HG02798 (cell line): ENCODE measurements around the gene PPM1M.

Experiments
- ATAC-seq: cut with Tn5 transposase; IDR thresholded peaks from one replicate; pipeline ENCODE4 v1.9.1; 2021; ENCODE audit warnings: mild to moderate bottlenecking; ENCODE audit not compliant: unreplicated experiment, poor library complexity

The PPM1M gene

GRCh38 chr3:52245322-52246263, at the start of gene PPM1M:
Gene PPM1M (plus strand): TSS chr3:52245759. CDS start chr3:52245825, 66 bp downstream.
- peak; percentile 48 for ATAC-seq

GRCh38 chr3:52195823-52196331, 49.7 kb upstream of the PPM1M start:
- no peak for ATAC-seq

GRCh38 chr3:52196977-52197376, 48.6 kb upstream of the PPM1M start:
- ATAC-seq = no peak

GRCh38 chr3:52197499-52197841, 48.1 kb upstream of the PPM1M start:
- no peak for ATAC-seq

GRCh38 chr3:52197842-52198625, 47.5 kb upstream of the PPM1M start, which contains the start of gene ALAS1:
Gene ALAS1 (plus strand): TSS chr3:52198160. CDS start chr3:52199242, 1,082 bp downstream.
- peak; percentile 82 for ATAC-seq

- no peak for ATAC-seq
These were observed 46.6 kb upstream of the PPM1M start for GRCh38 chr3:52198643-52199608.

GRCh38 chr3:52200981-52201679, 44.4 kb upstream of the PPM1M start:
- no peak for ATAC-seq

- ATAC-seq = no peak
These were observed 43.0 kb upstream of the PPM1M start for GRCh38 chr3:52202384-52203077.

GRCh38 chr3:52203701-52204100, 41.9 kb upstream of the PPM1M start:
- no peak for ATAC-seq

- ATAC-seq = no peak
These were observed 41.1 kb upstream of the PPM1M start for GRCh38 chr3:52204337-52205073.

GRCh38 chr3:52205727-52206372, 39.7 kb upstream of the PPM1M start:
- ATAC-seq = no peak

GRCh38 chr3:52208556-52208955, 37.0 kb upstream of the PPM1M start:
- ATAC-seq = no peak

- no peak for ATAC-seq
These were observed 35.5 kb upstream of the PPM1M start for GRCh38 chr3:52210037-52210436.

- no peak for ATAC-seq
These were observed 35.0 kb upstream of the PPM1M start for GRCh38 chr3:52210550-52211046.

- no peak for ATAC-seq
These were observed 34.2 kb upstream of the PPM1M start for GRCh38 chr3:52211268-52211891.

GRCh38 chr3:52213005-52213404, 32.6 kb upstream of the PPM1M start:
- ATAC-seq = no peak

GRCh38 chr3:52213901-52214300, 31.7 kb upstream of the PPM1M start:
- ATAC-seq = no peak
